GM23338 (cell line): Measurements from ENCODE around the gene ERN2. TPM values are rescaled to one million over a fixed set of nuclear protein-coding genes. Genes with fewer than 3 reads are reported as not detected.

Experiments used
- ATAC-seq: fragments of 200-7000 bp; cut with Tn5 transposase; 3 replicates; pipeline ENCODE4 v1.9.1; 2020
- DNase-seq: peaks from one replicate; pipeline ENCODE4 v3.0.0-alpha.2; 2015; ENCODE audit warnings: low spot score
- H2AFZ ChIP-seq: fragments of 200-600 bp; sonication (generic); 2 replicates; pipeline ENCODE4 v1.8.0; 2016; ENCODE audit warnings: antibody characterized with exemption, mild to moderate bottlenecking, moderate library complexity
- H3F3A ChIP-seq: fragments of 200-600 bp; sonication (generic); replicated peaks from 2 replicates; pipeline ENCODE4 v1.8.0; 2017; ENCODE audit warnings: antibody characterized with exemption, mixed run types, low read depth
- H3K27ac ChIP-seq: fragments of 200-600 bp; sonication (generic); 2 replicates; pipeline ENCODE4 v1.6.1; 2016; ENCODE audit warnings: low read depth
- H3K27me3 ChIP-seq: fragments of 200-600 bp; sonication (generic); 2 replicates; pipeline ENCODE4 v1.8.0; 2016; ENCODE audit warnings: mild to moderate bottlenecking, mixed run types, moderate library complexity; ENCODE audit not compliant: insufficient read depth
- H3K36me3 ChIP-seq: fragments of 200-600 bp; sonication (generic); 2 replicates; pipeline ENCODE4 v1.8.0; 2016; ENCODE audit warnings: mild to moderate bottlenecking; ENCODE audit not compliant: insufficient read depth
- H3K4me1 ChIP-seq: fragments of 200-600 bp; sonication (generic); 2 replicates; pipeline ENCODE4 v1.8.0; 2016; ENCODE audit warnings: mild to moderate bottlenecking, moderate library complexity; ENCODE audit not compliant: insufficient read depth
- H3K4me2 ChIP-seq: fragments of 200-600 bp; sonication (generic); 2 replicates; pipeline ENCODE4 v1.7.1; 2017; ENCODE audit warnings: mixed run types
- H3K4me3 ChIP-seq: fragments of 200-600 bp; sonication (generic); 2 replicates; pipeline ENCODE4 v1.6.1; 2016; ENCODE audit warnings: mixed run types
- H3K79me2 ChIP-seq: fragments of 200-600 bp; sonication (generic); replicated peaks from 2 replicates; pipeline ENCODE4 v1.8.0; 2017; ENCODE audit warnings: mild to moderate bottlenecking; ENCODE audit not compliant: insufficient read depth
- H3K9me2 ChIP-seq: fragments of 200-600 bp; sonication (generic); 2 replicates; pipeline ENCODE4 v1.8.0; 2017; ENCODE audit not compliant: insufficient read depth
- H4K20me1 ChIP-seq: fragments of 200-600 bp; sonication (generic); replicated peaks from 2 replicates; pipeline ENCODE4 v1.8.0; 2017; ENCODE audit warnings: mild to moderate bottlenecking; ENCODE audit not compliant: insufficient read depth
- H3K27ac Mint-ChIP-seq: 2 replicates; pipeline ENCODE4 v1.8.0; 2020; ENCODE audit warnings: inconsistent platforms, mild to moderate bottlenecking, moderate library complexity, mixed read lengths
- H3K27me3 Mint-ChIP-seq: 3 replicates; pipeline ENCODE4 v1.8.0; 2022; ENCODE audit warnings: low read depth, mild to moderate bottlenecking, moderate library complexity, mixed read lengths, inconsistent platforms; ENCODE audit not compliant: insufficient read depth, poor library complexity
- H3K36me3 Mint-ChIP-seq: 3 replicates; pipeline ENCODE4 v1.8.0; 2021; ENCODE audit warnings: low read depth, mild to moderate bottlenecking, inconsistent platforms, moderate library complexity, mixed read lengths
- H3K4me1 Mint-ChIP-seq: 3 replicates; pipeline ENCODE4 v1.8.0; 2020; ENCODE audit warnings: mild to moderate bottlenecking, inconsistent platforms, mixed read lengths
- H3K4me3 Mint-ChIP-seq: 3 replicates; pipeline ENCODE4 v1.8.0; 2021; ENCODE audit warnings: moderate library complexity, mild to moderate bottlenecking, inconsistent platforms, mixed read lengths
- H3K9me3 Mint-ChIP-seq: 3 replicates; pipeline ENCODE4 v1.8.0; 2020; ENCODE audit warnings: moderate library complexity, mild to moderate bottlenecking, inconsistent platforms, mixed read lengths
- CREB1 ChIP-seq: fragments of 250-450 bp; sonication (Bioruptor Pico); IDR thresholded peaks from 2 replicates; pipeline ENCODE4 v1.5.0; 2020; ENCODE audit warnings: low read depth, mild to moderate bottlenecking, moderate library complexity
- CTCF ChIP-seq, 2 experiments: fragments of 200-600 bp in 1 of 2; sonication (generic) in 1 of 2; conservative IDR thresholded peaks; 2 replicates each; pipeline versions ENCODE4 v1.5.1 to v1.6.1; 2016 to 2017; ENCODE audit warnings: antibody characterized with exemption in 2 of 2, low read depth in 2 of 2, mild to moderate bottlenecking in 2 of 2, moderate library complexity in 1 of 2
- EZH2 ChIP-seq: fragments of 200-600 bp; sonication (generic); IDR thresholded peaks from one replicate; pipeline ENCODE4 v1.8.0; 2017; ENCODE audit warnings: antibody characterized with exemption, mild to moderate bottlenecking, low read depth; ENCODE audit not compliant: unreplicated experiment
- EZH2phosphoT487 ChIP-seq: fragments of 200-600 bp; sonication (generic); IDR thresholded peaks from one replicate; pipeline ENCODE4 v1.8.1; 2018; ENCODE audit warnings: antibody characterized with exemption; ENCODE audit not compliant: unreplicated experiment
- JUNB ChIP-seq: IDR thresholded peaks from one replicate; pipeline ENCODE4 v1.6.1; 2016; ENCODE audit warnings: antibody characterized with exemption; ENCODE audit not compliant: unreplicated experiment
- NANOG ChIP-seq: IDR thresholded peaks from 2 replicates; pipeline ENCODE4 v1.6.1; 2016; ENCODE audit warnings: antibody characterized with exemption, borderline replicate concordance
- STAT1 ChIP-seq: IDR thresholded peaks from one replicate; pipeline ENCODE4 v1.6.1; 2016; ENCODE audit warnings: antibody characterized with exemption; ENCODE audit not compliant: unreplicated experiment
- ZNF114 ChIP-seq: fragments of 250-450 bp; sonication (Bioruptor Pico); IDR thresholded peaks from 2 replicates; pipeline ENCODE4 v1.5.0; 2020; ENCODE audit warnings: mild to moderate bottlenecking, moderate library complexity
- ZNF331 ChIP-seq: fragments of 250-450 bp; sonication (Bioruptor Pico); IDR thresholded peaks from 2 replicates; pipeline ENCODE4 v1.5.0; 2020; ENCODE audit warnings: low read depth, mild to moderate bottlenecking, moderate library complexity
- polyA plus RNA-seq: library from polyadenylated mRNA; unstranded; fragments of >200 nt; fragmentation: Nextera tagmentation; extraction: Ambion mirVana; gene quantifications from 2 replicates; pipeline ENCODE4 v1.2.1, GENCODE V29; 2016
- total RNA-seq: library from RNA; depleted of rRNA; stranded (reverse); fragments of >200 nt; shearing (Covaris generic); gene quantifications from 2 replicates; pipeline ENCODE4 v1.2.3, GENCODE V29; 2014
- TF ChIP-seq, protein P1 (sequence below): IDR thresholded peaks from 2 replicates; pipeline ENCODE4 v1.6.1; 2016; ENCODE audit warnings: antibody characterized with exemption
- TF ChIP-seq, protein P2 (sequence below): fragments of 250-450 bp; sonication (Bioruptor Pico); IDR thresholded peaks from 2 replicates; pipeline ENCODE4 v1.5.0; 2020; ENCODE audit warnings: mild to moderate bottlenecking, moderate library complexity
- TF ChIP-seq, protein P3 (sequence below): IDR thresholded peaks from one replicate; pipeline ENCODE4 v1.6.1; 2018; ENCODE audit warnings: antibody characterized with exemption; ENCODE audit not compliant: unreplicated experiment

The ERN2 gene
- total and polyA plus RNA-seq, 2 experiments from 2014 or later = 0.97 to 1.1 TPM

GRCh38 chr16:23682181-23682580, 30.8 kb downstream of the ERN2 start:
- peaks cover 77% of the 10 kb centered on the region for H3K36me3 Mint-ChIP-seq
- H3K27me3 Mint-ChIP-seq = peaks cover 18% of the 10 kb centered on the region
- no peak overlapping the region for H2AFZ ChIP-seq
- no peak overlapping the region for H3K4me2 ChIP-seq
- peaks cover 37% of the 10 kb centered on the region for H4K20me1 ChIP-seq
- H3K79me2 ChIP-seq = peaks cover 54% of the 10 kb centered on the region
- no peak overlapping the region for H3K4me3 Mint-ChIP-seq
- H3K4me1 Mint-ChIP-seq = peaks cover 16% of the 10 kb centered on the region
- H3K27me3 ChIP-seq = no peaks in the 10 kb centered on the region
- H3K4me3 ChIP-seq = no peak overlapping the region
- H3K27ac Mint-ChIP-seq = no peak overlapping the region
- ATAC-seq (no peak), DNase-seq (no peak)
- H3K4me1 ChIP-seq = peaks cover 13% of the 10 kb centered on the region; the same call in 1 of the 2 replicates
- H3F3A ChIP-seq = peaks cover 24% of the 10 kb centered on the region; the same call in 1 of the 2 replicates
- no peak overlapping the region for H3K27ac ChIP-seq
- H3K9me3 Mint-ChIP-seq = no peaks in the 10 kb centered on the region
- H3K36me3 ChIP-seq = peaks cover 63% of the 10 kb centered on the region
- H3K9me2 ChIP-seq = no peaks in the 10 kb centered on the region
- no peak for TF ChIP-seq CREB1
- no peak for TF ChIP-seq STAT1
- no peak for TF ChIP-seq EZH2phosphoT487
- TF ChIP-seq, protein P1, sequence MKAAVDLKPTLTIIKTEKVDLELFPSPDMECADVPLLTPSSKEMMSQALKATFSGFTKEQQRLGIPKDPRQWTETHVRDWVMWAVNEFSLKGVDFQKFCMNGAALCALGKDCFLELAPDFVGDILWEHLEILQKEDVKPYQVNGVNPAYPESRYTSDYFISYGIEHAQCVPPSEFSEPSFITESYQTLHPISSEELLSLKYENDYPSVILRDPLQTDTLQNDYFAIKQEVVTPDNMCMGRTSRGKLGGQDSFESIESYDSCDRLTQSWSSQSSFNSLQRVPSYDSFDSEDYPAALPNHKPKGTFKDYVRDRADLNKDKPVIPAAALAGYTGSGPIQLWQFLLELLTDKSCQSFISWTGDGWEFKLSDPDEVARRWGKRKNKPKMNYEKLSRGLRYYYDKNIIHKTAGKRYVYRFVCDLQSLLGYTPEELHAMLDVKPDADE = no peak
- no peak for TF ChIP-seq NANOG
- TF ChIP-seq EZH2 = no peak
- TF ChIP-seq, protein P2, sequence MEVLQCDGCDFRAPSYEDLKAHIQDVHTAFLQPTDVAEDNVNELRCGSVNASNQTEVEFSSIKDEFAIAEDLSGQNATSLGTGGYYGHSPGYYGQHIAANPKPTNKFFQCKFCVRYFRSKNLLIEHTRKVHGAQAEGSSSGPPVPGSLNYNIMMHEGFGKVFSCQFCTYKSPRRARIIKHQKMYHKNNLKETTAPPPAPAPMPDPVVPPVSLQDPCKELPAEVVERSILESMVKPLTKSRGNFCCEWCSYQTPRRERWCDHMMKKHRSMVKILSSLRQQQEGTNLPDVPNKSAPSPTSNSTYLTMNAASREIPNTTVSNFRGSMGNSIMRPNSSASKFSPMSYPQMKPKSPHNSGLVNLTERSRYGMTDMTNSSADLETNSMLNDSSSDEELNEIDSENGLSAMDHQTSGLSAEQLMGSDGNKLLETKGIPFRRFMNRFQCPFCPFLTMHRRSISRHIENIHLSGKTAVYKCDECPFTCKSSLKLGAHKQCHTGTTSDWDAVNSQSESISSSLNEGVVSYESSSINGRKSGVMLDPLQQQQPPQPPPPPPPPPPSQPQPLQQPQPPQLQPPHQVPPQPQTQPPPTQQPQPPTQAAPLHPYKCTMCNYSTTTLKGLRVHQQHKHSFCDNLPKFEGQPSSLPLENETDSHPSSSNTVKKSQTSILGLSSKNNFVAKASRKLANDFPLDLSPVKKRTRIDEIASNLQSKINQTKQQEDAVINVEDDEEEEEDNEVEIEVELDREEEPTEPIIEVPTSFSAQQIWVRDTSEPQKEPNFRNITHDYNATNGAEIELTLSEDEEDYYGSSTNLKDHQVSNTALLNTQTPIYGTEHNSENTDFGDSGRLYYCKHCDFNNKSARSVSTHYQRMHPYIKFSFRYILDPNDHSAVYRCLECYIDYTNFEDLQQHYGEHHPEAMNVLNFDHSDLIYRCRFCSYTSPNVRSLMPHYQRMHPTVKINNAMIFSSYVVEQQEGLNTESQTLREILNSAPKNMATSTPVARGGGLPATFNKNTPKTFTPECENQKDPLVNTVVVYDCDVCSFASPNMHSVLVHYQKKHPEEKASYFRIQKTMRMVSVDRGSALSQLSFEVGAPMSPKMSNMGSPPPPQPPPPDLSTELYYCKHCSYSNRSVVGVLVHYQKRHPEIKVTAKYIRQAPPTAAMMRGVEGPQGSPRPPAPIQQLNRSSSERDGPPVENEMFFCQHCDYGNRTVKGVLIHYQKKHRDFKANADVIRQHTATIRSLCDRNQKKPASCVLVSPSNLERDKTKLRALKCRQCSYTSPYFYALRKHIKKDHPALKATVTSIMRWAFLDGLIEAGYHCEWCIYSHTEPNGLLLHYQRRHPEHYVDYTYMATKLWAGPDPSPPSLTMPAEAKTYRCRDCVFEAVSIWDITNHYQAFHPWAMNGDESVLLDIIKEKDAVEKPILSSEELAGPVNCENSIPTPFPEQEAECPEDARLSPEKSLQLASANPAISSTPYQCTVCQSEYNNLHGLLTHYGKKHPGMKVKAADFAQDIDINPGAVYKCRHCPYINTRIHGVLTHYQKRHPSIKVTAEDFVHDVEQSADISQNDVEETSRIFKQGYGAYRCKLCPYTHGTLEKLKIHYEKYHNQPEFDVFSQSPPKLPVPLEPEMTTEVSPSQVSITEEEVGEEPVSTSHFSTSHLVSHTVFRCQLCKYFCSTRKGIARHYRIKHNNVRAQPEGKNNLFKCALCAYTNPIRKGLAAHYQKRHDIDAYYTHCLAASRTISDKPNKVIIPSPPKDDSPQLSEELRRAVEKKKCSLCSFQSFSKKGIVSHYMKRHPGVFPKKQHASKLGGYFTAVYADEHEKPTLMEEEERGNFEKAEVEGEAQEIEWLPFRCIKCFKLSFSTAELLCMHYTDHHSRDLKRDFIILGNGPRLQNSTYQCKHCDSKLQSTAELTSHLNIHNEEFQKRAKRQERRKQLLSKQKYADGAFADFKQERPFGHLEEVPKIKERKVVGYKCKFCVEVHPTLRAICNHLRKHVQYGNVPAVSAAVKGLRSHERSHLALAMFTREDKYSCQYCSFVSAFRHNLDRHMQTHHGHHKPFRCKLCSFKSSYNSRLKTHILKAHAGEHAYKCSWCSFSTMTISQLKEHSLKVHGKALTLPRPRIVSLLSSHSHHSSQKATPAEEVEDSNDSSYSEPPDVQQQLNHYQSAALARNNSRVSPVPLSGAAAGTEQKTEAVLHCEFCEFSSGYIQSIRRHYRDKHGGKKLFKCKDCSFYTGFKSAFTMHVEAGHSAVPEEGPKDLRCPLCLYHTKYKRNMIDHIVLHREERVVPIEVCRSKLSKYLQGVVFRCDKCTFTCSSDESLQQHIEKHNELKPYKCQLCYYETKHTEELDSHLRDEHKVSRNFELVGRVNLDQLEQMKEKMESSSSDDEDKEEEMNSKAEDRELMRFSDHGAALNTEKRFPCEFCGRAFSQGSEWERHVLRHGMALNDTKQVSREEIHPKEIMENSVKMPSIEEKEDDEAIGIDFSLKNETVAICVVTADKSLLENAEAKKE = no peak
- no peak for TF ChIP-seq CTCF (conservative IDR thresholded peaks at IDR 0.05; ENCODE audit: low read depth in 2 of 2)
- TF ChIP-seq, protein P3, sequence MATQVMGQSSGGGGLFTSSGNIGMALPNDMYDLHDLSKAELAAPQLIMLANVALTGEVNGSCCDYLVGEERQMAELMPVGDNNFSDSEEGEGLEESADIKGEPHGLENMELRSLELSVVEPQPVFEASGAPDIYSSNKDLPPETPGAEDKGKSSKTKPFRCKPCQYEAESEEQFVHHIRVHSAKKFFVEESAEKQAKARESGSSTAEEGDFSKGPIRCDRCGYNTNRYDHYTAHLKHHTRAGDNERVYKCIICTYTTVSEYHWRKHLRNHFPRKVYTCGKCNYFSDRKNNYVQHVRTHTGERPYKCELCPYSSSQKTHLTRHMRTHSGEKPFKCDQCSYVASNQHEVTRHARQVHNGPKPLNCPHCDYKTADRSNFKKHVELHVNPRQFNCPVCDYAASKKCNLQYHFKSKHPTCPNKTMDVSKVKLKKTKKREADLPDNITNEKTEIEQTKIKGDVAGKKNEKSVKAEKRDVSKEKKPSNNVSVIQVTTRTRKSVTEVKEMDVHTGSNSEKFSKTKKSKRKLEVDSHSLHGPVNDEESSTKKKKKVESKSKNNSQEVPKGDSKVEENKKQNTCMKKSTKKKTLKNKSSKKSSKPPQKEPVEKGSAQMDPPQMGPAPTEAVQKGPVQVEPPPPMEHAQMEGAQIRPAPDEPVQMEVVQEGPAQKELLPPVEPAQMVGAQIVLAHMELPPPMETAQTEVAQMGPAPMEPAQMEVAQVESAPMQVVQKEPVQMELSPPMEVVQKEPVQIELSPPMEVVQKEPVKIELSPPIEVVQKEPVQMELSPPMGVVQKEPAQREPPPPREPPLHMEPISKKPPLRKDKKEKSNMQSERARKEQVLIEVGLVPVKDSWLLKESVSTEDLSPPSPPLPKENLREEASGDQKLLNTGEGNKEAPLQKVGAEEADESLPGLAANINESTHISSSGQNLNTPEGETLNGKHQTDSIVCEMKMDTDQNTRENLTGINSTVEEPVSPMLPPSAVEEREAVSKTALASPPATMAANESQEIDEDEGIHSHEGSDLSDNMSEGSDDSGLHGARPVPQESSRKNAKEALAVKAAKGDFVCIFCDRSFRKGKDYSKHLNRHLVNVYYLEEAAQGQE = no peak
- no peak for TF ChIP-seq JUNB
- no peak for TF ChIP-seq ZNF114 (CRISPR knock-in tag)
- TF ChIP-seq ZNF331 (CRISPR knock-in tag) = no peak
